Dermis microvascular lymphatic vessel endothelial cell (primary cell): Measurements from ENCODE around the gene KMT2A. TPM values are rescaled to one million over a fixed set of nuclear protein-coding genes. Genes with fewer than 3 reads are reported as not detected.
A peak's percentile ranks its signal among the peaks of the same experiment; 100 is the strongest.
"Not testable (repeated sequence)": the region's sequence is repeated elsewhere in the genome, so short reads cannot be mapped to it uniquely, and the experiment has no call there.

Experiments used
- DNase-seq, 2 donors: peaks; one replicate each; pipeline versions ENCODE4 v3.0.0 to v3.0.0-alpha.2; 2010; ENCODE audit warnings: low read depth in 2 of 2
- total RNA-seq: library from RNA; depleted of rRNA; stranded (reverse); fragments of >200 nt; gene quantifications from 2 replicates; pipeline ENCODE4 v1.2.1, GENCODE V29; 2014

Gene KMT2A
- total RNA-seq, 1 donor from 2014 or later: 14.0 TPM

GRCh38 chr11:118434553-118435289 lies 1.6 kb upstream of the KMT2A start:
- peak in 1 of 2 donors; percentile 53 for DNase-seq

GRCh38 chr11:118435290-118435892 lies 901 bp upstream of the KMT2A start:
- peak in 1 of 2 donors; percentile 76 for DNase-seq

- peak in 1 of 2 donors; percentile 31 for DNase-seq
These were observed 431 bp downstream of the KMT2A start for GRCh38 chr11:118436639-118437207.

- peak in 1 of 2 donors; percentile 44 for DNase-seq
These were observed 1.2 kb downstream of the KMT2A start for GRCh38 chr11:118437208-118438125.

GRCh38 chr11:118438314-118438931 lies 2.1 kb downstream of the KMT2A start:
- DNase-seq: peak in 1 of 2 donors; percentile 84

- no peak for DNase-seq
These were observed 3.4 kb downstream of the KMT2A start for GRCh38 chr11:118439646-118440045.

GRCh38 chr11:118441770-118442275 lies 5.5 kb downstream of the KMT2A start:
- DNase-seq: no peak

GRCh38 chr11:118442301-118442700 lies 6.0 kb downstream of the KMT2A start:
- DNase-seq: no peak

- no peak for DNase-seq
These were observed 6.8 kb downstream of the KMT2A start for GRCh38 chr11:118442908-118443589.

- no peak for DNase-seq
These were observed 7.4 kb downstream of the KMT2A start for GRCh38 chr11:118443590-118444218.

- DNase-seq: no peak
These were observed 11.1 kb downstream of the KMT2A start for GRCh38 chr11:118447423-118447822.

- DNase-seq: peak in 1 of 2 donors; percentile 1
These were observed 12.0 kb downstream of the KMT2A start for GRCh38 chr11:118448294-118448693.

GRCh38 chr11:118449316-118449918 lies 13.1 kb downstream of the KMT2A start:
- DNase-seq: no peak

- no peak for DNase-seq
These were observed 14.2 kb downstream of the KMT2A start for GRCh38 chr11:118450451-118450850.

- DNase-seq: no peak
These were observed 25.9 kb downstream of the KMT2A start for GRCh38 chr11:118462178-118462577.

GRCh38 chr11:118468968-118469367 lies 32.7 kb downstream of the KMT2A start:
- not testable (repeated sequence) for DNase-seq

- no peak for DNase-seq
These were observed 34.7 kb downstream of the KMT2A start for GRCh38 chr11:118471030-118471429.

GRCh38 chr11:118473537-118473936 lies 37.2 kb downstream of the KMT2A start:
- DNase-seq: no peak

GRCh38 chr11:118476676-118477075 lies 40.4 kb downstream of the KMT2A start:
- no peak for DNase-seq
